DMS 273 treated with DMSO at 0.1 percent for 48 hours (cell line): ENCODE data around the gene KCNQ1.
A peak's percentile ranks its signal among the peaks of the same experiment; 100 is the strongest.

Experiments used
- DNase-seq: peaks from one replicate; lab custom pipeline; 2025; lab: John Stamatoyannopoulos, UW

The KCNQ1 gene

DNA sequence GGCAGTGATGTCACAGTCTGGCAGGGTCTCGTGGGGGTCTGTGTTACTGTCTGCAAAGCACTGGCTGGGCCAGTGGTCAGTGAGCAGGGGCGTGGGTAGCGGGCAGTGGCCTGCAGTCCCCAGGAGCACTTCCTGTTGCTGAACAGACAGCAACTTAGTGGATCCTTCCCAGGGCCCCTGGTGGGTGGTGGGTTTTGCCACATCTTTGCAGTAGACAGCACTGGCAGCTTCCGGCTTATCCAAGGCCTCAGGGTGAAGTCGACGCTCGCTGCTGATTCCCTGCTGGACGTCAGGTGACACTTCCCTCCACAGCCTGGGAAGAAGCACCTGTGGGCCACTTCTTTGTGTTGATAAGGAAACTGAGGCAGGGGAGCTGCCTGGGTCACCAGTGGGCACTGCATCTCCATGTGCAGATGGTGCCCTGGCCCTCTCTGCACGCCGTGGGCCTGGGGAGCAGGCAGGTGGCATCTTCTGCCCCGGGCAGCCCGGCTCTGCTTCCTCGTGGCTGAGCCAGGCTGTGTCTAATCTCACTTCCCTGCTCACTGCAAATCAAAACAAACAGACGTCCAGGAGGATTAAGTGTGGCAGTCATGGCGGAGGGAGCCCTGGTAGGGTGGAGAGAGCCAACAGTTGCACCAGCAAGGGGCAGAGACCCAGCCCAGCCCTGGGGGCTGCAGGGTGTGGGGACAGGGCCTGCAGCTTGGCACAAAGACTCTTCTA is 79.8 kb downstream of the KCNQ1 start:
- DNase-seq, result no peak

DNA sequence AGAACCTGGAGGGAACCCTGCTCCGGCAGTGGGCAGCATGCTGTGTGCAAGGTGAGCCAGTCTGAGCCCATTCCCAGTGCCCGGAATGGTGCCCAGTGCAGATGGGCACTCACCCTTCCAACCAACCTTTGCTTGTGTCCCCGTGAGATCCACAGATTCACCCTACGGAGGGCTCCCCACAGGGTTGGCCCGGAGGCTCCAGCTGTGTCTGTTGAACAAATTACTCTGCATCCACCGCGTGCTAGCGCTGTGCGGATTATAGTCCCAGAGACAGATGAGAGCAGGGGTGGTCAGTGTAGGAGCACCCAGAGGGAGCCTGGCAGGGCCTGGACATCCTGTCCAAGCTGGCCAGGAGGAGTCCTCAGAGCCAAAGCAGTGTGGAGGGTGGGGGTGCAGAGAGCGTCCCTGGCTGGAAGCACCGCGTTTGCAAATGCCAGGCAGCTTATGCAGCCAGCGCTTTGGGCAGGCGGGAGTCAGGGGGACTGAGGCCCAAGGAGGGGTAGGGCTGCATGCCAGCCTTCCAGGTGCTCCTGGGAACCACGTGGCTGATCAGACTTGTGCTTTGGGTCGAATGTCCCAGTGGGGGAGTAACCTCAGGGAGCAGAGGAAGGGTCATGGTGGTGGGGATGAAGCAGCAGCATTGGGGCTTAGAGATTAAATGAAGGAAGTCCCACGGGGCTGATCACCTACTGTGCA is 80.5 kb downstream of the KCNQ1 start:
- no peak for DNase-seq

DNA sequence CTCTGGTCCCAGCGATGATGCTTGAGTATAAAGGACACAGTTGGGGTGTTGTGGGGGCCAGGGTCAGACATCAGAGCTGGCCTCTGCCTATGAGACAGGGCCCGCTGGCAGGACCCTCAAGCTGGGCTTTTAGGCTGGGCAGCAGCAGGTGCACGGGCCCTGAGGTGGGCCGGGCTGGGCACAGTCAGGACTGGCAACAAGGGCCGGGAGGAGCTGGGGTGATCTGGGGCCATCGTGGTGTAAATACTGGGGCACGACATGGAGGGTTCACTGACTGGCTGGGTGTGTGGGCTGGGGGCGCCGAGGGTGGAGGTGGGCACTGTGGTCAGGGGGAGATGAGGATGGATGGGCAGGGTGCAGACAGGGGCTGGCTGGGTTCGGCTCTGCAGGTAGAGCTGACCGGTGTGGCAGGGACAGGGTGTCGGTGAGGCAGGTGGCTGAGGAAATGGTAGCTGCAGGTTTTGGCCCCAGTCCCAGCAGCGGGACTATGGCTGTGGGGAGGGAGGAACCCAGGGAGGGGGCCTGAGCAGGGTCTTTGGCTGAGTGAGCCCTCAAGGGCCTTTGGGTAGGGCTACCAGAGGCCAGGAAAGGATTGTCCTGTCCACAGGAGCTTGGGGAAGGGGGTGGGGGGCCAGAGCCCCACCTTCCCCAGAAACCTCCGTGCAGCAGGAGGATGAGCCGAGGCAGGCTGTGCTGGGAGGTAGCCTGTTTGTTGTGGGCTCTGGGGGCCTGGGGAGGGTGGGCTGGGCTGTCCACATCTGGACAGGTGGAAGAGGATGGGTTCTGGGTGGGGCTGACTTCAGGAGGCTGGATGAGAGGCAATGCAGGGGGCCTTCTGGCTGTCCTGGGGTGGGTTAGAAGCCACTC is 81.4 kb downstream of the KCNQ1 start:
- DNase-seq, result no peak

DNA sequence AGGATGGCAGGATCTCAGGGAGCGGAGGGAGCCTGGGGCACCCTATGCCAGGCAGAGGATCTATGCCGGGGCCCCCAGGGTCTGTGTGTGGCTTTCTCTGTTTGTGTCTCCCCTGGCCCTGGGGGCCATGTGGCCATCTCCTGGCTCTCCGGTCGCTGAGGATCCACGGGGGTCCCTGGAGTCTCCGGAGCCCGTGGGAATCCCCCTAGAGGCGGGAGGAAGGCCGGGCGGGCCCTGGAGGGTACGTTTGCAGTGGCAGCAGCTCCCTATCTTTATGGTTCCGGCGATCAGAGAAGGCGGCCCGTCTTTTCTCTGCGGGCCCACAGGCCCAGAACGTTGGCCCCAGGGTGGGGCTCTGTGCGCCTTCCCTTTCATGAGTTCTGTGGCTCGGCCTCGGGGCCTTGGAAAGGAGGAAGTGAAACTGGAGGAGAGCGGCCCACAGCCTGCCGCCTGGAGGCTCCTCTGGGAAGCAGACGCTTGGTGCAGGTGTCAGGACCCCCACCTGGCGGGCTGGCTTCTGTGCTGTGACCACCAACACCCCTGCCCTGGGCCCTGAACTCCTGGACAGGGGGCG is 82.1 kb downstream of the KCNQ1 start:
- DNase-seq, result no peak

DNA sequence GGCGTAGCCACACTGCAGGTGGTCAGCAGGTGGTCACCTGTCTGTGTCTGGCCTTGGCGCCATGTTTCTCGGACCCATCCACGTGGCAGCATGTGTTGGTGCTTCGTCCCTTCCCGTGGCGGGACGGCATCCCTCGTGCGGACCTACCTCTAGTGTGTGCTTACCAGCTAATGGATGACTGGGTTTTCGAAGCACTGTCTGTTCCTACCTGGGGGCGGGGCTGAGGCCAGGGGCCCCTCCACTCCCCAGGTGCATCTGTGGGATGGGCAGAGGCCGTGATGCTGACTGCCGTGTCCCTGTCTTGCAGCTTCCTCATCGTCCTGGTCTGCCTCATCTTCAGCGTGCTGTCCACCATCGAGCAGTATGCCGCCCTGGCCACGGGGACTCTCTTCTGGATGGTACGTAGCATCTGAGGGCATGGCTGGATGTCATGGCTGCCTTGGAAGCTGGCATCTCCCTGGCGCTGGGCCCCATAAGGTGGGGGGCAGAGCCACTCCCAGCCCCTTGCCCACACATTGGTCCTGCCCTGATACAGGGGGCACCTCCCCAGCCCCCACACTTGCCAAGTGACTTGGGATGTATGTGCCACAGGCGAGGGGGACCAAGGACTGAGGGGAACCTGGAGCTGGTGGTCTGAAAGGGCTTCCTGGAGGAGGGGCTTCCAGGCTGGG is 82.9 kb downstream of the KCNQ1 start:
- DNase-seq, result no peak

DNA sequence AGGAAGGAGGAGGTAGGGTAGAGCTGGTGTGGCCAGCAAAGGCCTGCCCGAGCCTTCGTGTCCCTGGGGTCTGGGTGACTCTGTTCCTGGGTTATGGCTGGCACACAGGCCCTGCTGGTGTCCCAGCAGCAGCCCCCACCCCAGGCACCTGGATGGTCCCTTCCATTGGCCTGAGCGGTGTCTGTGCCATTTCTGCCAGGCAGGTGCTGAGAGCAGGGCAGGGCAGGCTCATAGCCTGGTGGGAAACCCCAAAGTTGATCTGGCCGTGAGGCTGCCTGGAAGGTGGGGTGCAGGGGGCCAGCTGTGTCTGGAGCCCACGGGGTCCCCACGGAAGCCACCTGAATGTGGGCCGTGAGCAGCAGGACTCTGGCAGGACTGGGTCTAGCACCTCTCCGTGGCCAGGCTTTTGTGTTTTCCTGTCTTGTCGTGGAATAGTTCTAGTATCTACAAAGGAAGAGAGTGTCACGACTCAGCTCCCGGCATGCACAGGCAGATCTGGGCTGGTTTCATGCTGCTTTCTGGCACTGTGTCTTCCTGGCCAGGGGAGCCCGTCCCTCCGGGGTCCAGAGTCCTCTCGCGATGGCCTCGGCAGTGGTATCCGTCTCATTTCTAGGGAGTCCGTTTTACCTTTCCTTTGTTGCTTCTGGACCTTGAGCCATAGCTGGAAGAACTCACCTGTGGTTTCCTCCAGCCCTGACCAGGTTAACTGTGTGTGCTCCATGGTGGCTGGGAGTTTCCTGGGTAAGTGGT is 83.7 kb downstream of the KCNQ1 start:
- no peak for DNase-seq

DNA sequence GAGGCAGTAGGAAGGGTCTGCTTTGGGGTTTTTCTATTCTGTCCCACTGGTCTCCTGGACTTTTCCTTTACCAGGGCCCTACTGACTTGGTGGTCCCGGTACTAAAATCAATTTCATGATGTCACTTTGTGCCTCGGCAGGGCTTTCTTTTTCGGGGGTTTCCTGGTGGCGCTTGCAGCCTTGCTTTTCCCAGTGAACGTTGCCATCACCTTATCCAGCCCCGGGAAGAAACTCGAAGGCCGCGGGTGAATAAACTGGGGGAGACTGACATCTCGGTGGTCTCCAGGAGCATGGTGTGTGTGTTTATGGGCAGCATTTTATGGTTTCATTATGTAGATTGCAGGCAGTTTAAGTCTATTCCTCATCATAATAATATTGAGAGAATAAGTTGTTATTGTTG is 84.4 kb downstream of the KCNQ1 start:
- no peak for DNase-seq

DNA sequence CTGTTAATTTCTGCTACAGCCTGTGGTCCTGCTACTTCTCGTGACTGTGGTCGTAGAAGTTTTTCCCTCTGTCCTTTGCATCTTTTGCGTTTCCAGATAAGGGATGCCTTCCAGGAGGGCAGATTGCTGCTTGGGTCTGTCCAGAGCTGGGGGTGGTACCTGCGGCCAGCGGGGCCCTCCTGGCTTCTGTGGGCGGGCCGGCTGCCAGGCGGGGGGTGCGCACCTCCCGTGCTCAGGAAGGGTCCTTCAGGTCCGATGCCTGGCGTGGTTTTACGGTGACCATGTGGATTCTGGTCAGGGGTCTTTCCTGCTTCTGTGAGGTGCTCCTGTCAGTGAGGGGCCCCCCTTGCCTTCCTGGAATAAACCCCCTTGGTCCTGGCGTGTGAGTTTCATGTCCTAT is 84.8 kb downstream of the KCNQ1 start:
- no peak for DNase-seq

DNA sequence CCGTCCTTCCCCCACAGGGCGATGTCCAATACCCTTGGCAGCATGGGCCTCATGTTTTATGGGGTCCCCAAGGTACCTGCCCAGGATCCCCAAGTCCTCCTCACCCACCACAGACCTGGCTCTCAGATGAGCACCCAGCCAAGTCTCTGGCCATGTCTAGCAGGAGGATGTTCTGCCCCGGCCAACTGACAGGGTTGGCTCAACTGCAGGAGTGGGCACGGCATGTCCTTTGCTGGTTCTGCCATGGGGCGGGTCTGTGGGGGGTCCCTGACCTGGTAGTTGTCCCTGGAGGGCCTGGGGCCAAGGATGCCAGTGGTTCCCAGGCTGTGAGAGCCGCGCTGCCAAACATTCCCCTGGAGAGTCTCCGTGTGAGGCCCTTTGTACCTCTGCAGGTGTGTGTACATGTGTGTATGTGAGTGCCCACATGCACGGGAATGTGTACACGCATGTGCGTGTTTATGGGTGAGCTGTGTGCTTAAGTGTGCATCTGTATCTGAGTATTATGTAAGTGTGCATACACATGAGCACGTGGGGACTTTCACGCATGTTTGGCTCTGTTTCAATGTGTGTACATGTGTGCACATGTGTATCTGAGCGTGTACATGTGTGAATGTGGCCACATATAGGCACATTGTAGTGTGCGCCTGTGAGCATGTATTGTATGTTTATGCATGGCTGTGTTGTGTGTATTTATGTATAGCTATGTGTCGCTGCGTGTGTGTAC is 85.5 kb downstream of the KCNQ1 start:
- DNase-seq, result no peak

DNA sequence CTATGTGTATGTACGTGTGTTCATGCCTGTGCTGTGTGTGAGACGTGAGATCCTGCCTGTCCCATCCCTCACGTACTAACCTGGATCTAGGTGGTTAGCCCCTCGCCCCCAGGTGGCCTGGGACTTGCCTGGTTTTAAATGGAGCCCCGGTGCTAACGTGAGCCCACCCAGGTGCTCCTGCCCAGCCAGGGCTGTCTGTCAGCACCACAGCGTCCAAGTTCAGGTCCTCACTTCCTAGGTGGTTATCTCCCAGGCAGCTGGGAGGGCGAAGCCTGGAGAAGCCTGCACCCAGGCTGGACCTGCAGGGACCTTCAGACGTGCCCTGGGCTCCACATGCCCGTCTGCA is 86.0 kb downstream of the KCNQ1 start:
- DNase-seq, result no peak

DNA sequence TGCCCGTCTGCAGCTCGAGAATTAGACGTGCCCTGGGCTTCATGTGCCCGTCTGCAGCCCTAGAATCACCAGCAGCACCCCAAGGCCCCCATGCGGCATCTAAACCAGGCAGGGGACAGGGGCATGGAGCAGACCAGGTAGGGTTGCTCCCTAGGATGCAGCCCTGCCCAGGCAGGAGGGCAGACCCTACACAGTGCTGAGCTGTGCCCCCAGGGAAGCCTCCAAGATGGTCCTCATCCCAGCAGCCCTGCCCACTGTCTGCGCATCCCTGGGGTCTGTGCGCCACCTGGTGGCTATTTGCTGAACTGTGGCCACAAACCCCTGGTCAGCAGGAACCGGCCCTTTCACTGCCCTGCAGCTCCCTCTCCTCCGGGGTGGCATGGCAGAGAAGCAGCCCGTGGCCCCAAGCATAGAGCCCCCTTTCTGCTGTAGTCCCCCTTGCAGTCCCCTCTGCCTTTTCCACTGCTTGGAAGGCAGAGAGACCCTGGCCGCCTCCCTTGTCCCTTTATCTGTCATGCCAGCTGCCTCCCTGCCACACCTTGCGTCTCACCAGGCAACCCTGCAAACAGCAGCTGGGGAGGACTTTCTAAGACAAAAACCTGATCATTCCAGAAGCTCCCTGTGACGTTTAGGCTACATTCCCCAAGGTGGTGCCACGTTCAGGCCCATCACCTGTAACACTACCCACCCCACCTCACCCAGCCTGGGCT is 86.6 kb downstream of the KCNQ1 start:
- DNase-seq, result no peak

DNA sequence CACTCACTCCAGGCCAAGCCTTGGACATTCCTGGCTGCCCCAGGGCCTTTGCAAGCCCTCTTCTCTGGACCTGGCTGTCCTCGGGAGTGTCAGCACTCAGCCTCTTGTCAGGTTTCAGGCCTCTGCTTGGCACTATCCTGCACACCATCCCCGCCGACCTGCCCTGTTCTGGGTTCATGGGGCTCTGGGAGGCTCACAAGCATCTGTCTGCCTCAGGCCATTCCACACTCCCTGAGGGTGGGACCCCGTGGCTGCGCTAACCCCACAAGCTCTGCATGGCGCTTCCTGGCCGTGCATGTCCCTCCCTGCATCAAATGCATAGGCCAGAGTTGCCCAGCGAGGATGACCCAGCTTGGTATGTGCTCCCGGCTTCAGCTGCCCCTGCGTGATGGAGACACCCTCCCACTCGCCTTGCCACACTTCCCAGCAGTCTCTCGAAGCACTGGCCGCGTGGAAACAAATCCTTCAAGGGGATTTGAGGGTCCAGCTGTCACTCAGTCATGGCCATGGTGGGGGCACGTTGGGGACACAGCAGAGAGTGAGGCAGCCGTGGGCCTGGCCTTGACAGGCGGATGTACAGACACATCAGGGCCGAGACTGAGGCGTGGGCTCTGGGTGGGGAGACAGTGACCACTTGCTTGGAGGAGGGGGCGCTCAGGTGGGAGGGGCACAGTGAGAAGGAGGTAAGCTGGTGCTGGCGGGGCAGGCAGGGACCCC is 87.3 kb downstream of the KCNQ1 start:
- DNase-seq, result no peak

DNA sequence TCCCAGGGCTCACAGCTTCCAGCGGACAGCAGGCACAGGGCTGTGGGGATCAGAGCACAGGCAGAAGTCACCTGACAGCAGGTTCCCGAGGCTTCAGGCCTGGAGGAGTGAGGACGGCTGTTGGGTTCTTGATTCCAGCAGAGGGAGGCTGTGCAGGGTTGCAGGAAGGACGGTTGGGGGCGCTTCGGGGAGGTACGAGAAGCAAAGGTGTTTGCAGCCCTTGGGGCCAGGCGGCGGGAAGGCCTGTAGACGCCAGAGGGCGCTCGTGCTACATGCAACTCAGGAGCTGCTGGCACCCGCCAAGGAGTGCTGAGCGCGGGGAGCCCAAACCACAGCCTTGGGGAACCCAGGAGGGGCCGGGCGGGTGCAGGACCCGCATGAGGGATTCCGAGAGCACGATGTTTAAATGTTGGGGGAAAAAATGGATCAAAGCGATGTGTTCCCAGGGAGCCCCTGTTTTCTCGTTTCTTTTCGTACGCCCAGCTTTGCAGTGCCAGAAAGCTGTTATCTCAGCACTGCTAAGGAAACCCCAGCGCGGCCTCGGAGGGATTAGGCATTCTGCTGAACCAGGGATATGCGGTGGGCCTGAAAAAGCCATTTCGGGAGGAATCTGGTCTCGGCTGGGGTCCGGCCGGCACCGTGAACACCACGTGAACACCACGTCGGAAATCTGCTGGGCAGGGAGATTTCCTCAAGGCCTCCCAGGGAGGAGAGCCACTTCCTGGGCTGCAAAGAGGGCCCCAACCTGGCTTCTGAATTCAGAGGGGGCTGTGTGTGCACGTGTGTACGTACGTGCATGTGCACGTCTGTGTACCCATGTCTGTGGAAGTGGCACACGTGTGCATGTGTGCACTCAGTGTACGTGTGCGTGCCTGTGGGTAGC is 88.1 kb downstream of the KCNQ1 start:
- DNase-seq, result peak; percentile 59

DNA sequence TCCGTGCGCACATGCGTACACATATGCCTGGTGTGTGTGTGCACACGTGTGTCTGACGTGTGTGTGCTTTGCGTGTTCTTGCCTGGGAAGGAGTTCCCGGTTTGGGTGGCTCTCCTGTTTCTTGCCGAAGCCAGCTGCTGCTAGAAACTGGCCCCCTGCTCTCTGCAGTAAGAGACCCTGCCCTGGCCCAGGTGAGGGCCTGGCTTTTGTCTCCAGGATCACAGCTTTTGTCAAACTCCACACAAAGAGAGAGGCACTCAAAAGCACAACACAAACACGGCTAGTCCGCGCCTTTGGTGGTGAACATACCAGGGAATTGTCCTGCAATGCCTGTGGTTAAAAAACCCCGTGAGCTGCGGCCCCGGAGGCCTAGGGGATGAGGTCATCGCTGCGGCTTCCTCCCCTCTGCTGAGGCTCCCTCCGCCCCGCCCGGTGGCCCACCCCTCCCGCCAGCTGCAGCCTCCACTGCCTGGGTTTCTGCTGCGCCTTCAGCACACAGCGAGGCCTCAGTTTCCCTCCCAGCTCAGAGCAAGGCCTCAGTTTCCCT is 88.9 kb downstream of the KCNQ1 start:
- DNase-seq, result no peak

DNA sequence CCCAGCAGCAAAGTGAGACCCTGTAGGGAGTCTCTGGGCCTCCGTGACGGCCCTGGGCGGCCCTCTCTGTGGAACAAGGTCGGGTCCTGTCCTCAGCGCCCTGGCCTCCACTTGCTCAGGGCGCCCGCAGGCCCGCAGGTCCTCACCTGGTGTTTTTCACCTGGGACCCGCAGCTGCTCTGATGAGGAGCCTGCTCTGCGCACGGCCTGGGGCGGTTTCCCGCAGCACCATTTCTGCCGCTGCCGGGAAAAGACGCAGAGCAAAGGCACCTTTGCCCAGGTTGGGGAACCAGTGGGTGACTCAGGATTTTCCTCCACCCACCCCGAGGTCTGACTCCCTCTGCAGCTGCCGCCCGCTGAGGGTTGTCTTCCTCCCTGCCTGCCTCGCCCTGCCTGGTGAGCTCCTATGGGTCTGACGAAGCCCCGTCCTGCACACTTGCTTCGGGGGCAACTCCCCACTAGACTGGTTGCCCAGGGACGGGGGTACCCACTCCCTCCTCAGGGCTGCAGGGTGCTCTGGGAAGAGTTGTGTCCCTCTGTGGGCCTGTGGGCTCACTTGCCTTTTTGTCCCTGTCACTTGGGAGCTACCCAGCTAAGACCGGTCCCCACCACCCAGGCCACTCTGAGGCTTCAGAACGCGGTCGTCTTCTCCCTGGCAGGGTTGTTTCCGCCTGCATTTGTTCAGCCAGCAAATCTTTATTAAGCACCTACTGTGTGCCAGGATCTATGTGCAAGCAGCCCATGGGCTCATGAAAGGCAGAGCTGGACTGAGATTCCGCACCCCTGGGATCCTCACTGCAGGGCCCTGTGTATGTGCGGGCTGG is 89.5 kb downstream of the KCNQ1 start:
- no peak for DNase-seq

DNA sequence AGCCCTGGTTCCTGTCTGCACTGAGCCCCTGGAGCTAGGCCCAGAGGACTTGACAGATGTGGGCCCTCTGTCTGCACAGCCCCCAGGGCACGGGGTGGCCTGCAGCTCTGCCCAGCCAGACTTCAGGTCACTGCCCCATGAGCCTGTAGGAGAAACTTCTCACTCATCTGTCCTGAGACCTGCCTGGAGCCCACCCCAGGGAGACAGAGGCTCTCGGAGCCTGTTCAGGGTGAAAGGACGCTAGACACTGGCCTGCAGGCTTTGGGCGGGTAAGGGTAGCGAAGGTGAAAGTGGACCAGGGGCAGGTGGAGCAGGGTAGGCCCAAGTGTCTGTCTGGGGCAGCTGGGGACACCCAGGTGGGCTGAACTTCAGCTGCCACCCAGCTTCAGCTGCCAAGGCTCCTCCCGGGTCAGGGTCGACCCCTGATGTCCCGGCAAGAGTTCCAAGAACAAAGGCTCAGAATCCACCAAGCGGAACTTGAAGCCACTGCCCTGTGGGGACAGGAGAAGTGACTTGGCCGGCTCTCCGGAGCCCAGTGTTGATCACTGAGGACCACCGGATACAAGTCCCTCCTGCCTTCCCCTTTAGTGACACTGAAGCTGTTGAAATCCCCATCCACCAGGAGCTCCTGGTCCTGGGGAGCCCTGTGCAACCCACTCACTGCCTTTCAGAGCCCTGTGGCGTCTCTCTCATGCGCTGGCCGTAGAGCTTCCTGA is 90.3 kb downstream of the KCNQ1 start:
- DNase-seq, result no peak
